H1 (cell line): Measurements from ENCODE around the gene CYP39A1. TPM values are rescaled to one million over a fixed set of nuclear protein-coding genes. Genes with fewer than 3 reads are reported as not detected.

ENCODE experiments used
- CBX8 ChIP-seq: fragments of 300-800, 300-1000 bp; sonication (generic); IDR thresholded peaks from 2 replicates; pipeline ENCODE4 v1.7.1; 2016; ENCODE audit warnings: low read depth, low read length, borderline replicate concordance
- EP300 ChIP-seq, 2 experiments: IDR thresholded peaks; 1 replicate in 1 of 2; 2 replicates in 1 of 2; pipeline ENCODE4 v1.6.1; 2011 to 2012; ENCODE audit warnings: low read depth in 2 of 2, low read length in 2 of 2, mild to moderate bottlenecking in 2 of 2, borderline replicate concordance in 1 of 2, inconsistent platforms in 1 of 2, moderate library complexity in 1 of 2
- GABPA ChIP-seq: IDR thresholded peaks from 2 replicates; pipeline ENCODE4 v1.6.1; 2011; ENCODE audit warnings: mild to moderate bottlenecking, low read length, moderate library complexity, borderline replicate concordance; ENCODE audit not compliant: insufficient read depth
- JUN ChIP-seq: IDR thresholded peaks from 2 replicates; pipeline ENCODE4 v1.6.1; 2011; ENCODE audit warnings: low read depth, mild to moderate bottlenecking, improper control_type of control experiment, low read length
- KDM1A ChIP-seq: fragments of 200-600, 300-600 bp; sonication (generic); IDR thresholded peaks from 2 replicates; pipeline ENCODE4 v1.7.1; 2016; ENCODE audit warnings: mild to moderate bottlenecking, low read length, borderline replicate concordance
- RBBP5 ChIP-seq: IDR thresholded peaks from 2 replicates; pipeline ENCODE4 v1.7.1; 2012; ENCODE audit warnings: low read depth, mild to moderate bottlenecking, inconsistent platforms, low read length, moderate library complexity, borderline replicate concordance
- SIX5 ChIP-seq: IDR thresholded peaks from 2 replicates; pipeline ENCODE4 v1.6.1; 2011; ENCODE audit warnings: mild to moderate bottlenecking, low read depth, low read length
- SP1 ChIP-seq: IDR thresholded peaks from 2 replicates; pipeline ENCODE4 v1.6.1; 2011; ENCODE audit warnings: low read depth, low read length
- SP4 ChIP-seq: IDR thresholded peaks from 2 replicates; pipeline ENCODE4 v1.6.1; 2012; ENCODE audit warnings: low read length, inconsistent platforms
- SUZ12 ChIP-seq: fragments of 200-600 bp; sonication (generic); IDR thresholded peaks from 2 replicates; pipeline ENCODE4 v1.6.1; 2012; ENCODE audit warnings: mild to moderate bottlenecking, inconsistent platforms, low read length, moderate library complexity, mixed read lengths
- polyA plus RNA-seq, 7 experiments: library from polyadenylated mRNA; depleted of rRNA in 3 of 7; stranded (reverse) in 5 of 7; unstranded in 2 of 7; fragments of >200 nt in 5 of 7; fragments of 200-250 nt in 2 of 7; gene quantifications; 1 replicate in 5 of 7; 2 replicates in 1 of 7; 4 replicates in 1 of 7; pipeline versions ENCODE4 v1.2.1 to v1.2.3, GENCODE V29; 2011 to 2013; ENCODE audit warnings: missing spikeins in 2 of 7, mixed read lengths in 2 of 7
- total RNA-seq: library from RNA; stranded (reverse); fragmentation: NEBNext Ultra II Directional; extraction: Animal tissue kit (Norgen Biotek cat#: 25700); gene quantifications from 2 replicates; pipeline ENCODE4 v1.2.1, GENCODE V29; 2021
- TF ChIP-seq, protein P1 (sequence below): fragments of 300-600 bp; sonication (generic); IDR thresholded peaks from 2 replicates; pipeline ENCODE4 v1.7.1; 2012; ENCODE audit warnings: low read length, moderate library complexity, mild to moderate bottlenecking, inconsistent platforms; ENCODE audit not compliant: insufficient replicate concordance
- TF ChIP-seq, protein P2 (sequence below): IDR thresholded peaks from 2 replicates; pipeline ENCODE4 v1.6.1; 2012; ENCODE audit warnings: inconsistent platforms

CYP39A1 gene
- total and polyA plus RNA-seq, 2 of the 8 experiments (the other 6 are each of a cell fraction or from before 2014, with no cell fraction given), result 0.71 to 2.4 TPM

DNA sequence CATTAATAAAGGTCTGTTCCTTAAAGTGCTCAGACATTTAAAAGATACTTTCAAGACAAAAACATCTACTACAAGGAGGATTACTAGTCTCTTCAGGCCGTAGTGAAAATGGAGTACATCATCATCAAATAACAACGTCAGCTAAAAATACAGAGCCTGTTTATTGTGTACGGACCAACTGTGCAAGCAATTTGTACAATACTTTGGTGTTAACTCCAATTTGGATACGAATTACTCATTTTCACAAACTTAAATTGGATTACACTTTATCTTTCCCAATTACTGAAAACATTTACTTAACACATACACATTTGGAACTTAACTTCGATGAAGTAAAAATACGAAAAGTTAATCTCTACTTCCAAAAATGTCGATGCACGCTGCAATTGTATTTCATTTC is 802 bp downstream of the CYP39A1 start (continued):
- TF ChIP-seq, protein P1, sequence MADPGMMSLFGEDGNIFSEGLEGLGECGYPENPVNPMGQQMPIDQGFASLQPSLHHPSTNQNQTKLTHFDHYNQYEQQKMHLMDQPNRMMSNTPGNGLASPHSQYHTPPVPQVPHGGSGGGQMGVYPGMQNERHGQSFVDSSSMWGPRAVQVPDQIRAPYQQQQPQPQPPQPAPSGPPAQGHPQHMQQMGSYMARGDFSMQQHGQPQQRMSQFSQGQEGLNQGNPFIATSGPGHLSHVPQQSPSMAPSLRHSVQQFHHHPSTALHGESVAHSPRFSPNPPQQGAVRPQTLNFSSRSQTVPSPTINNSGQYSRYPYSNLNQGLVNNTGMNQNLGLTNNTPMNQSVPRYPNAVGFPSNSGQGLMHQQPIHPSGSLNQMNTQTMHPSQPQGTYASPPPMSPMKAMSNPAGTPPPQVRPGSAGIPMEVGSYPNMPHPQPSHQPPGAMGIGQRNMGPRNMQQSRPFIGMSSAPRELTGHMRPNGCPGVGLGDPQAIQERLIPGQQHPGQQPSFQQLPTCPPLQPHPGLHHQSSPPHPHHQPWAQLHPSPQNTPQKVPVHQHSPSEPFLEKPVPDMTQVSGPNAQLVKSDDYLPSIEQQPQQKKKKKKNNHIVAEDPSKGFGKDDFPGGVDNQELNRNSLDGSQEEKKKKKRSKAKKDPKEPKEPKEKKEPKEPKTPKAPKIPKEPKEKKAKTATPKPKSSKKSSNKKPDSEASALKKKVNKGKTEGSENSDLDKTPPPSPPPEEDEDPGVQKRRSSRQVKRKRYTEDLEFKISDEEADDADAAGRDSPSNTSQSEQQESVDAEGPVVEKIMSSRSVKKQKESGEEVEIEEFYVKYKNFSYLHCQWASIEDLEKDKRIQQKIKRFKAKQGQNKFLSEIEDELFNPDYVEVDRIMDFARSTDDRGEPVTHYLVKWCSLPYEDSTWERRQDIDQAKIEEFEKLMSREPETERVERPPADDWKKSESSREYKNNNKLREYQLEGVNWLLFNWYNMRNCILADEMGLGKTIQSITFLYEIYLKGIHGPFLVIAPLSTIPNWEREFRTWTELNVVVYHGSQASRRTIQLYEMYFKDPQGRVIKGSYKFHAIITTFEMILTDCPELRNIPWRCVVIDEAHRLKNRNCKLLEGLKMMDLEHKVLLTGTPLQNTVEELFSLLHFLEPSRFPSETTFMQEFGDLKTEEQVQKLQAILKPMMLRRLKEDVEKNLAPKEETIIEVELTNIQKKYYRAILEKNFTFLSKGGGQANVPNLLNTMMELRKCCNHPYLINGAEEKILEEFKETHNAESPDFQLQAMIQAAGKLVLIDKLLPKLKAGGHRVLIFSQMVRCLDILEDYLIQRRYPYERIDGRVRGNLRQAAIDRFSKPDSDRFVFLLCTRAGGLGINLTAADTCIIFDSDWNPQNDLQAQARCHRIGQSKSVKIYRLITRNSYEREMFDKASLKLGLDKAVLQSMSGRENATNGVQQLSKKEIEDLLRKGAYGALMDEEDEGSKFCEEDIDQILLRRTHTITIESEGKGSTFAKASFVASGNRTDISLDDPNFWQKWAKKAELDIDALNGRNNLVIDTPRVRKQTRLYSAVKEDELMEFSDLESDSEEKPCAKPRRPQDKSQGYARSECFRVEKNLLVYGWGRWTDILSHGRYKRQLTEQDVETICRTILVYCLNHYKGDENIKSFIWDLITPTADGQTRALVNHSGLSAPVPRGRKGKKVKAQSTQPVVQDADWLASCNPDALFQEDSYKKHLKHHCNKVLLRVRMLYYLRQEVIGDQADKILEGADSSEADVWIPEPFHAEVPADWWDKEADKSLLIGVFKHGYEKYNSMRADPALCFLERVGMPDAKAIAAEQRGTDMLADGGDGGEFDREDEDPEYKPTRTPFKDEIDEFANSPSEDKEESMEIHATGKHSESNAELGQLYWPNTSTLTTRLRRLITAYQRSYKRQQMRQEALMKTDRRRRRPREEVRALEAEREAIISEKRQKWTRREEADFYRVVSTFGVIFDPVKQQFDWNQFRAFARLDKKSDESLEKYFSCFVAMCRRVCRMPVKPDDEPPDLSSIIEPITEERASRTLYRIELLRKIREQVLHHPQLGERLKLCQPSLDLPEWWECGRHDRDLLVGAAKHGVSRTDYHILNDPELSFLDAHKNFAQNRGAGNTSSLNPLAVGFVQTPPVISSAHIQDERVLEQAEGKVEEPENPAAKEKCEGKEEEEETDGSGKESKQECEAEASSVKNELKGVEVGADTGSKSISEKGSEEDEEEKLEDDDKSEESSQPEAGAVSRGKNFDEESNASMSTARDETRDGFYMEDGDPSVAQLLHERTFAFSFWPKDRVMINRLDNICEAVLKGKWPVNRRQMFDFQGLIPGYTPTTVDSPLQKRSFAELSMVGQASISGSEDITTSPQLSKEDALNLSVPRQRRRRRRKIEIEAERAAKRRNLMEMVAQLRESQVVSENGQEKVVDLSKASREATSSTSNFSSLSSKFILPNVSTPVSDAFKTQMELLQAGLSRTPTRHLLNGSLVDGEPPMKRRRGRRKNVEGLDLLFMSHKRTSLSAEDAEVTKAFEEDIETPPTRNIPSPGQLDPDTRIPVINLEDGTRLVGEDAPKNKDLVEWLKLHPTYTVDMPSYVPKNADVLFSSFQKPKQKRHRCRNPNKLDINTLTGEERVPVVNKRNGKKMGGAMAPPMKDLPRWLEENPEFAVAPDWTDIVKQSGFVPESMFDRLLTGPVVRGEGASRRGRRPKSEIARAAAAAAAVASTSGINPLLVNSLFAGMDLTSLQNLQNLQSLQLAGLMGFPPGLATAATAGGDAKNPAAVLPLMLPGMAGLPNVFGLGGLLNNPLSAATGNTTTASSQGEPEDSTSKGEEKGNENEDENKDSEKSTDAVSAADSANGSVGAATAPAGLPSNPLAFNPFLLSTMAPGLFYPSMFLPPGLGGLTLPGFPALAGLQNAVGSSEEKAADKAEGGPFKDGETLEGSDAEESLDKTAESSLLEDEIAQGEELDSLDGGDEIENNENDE, result no peak
- TF ChIP-seq SP4 (no peak), SUZ12 (no peak), RBBP5 (no peak), CBX8 (no peak), KDM1A (no peak), SP1 (no peak), GABPA (no peak), SIX5 (no peak), EP300 (IDR thresholded peaks at IDR 0.05; ENCODE audit: borderline replicate concordance in 1 of 2, low read depth in 2 of 2, low read length in 2 of 2) (no peak), JUN (no peak)
- TF ChIP-seq, protein P2, sequence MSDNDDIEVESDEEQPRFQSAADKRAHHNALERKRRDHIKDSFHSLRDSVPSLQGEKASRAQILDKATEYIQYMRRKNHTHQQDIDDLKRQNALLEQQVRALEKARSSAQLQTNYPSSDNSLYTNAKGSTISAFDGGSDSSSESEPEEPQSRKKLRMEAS, result no peak
